ENCODE measurements around the gene ST6GALNAC6.

ST6GALNAC6 gene

DNA sequence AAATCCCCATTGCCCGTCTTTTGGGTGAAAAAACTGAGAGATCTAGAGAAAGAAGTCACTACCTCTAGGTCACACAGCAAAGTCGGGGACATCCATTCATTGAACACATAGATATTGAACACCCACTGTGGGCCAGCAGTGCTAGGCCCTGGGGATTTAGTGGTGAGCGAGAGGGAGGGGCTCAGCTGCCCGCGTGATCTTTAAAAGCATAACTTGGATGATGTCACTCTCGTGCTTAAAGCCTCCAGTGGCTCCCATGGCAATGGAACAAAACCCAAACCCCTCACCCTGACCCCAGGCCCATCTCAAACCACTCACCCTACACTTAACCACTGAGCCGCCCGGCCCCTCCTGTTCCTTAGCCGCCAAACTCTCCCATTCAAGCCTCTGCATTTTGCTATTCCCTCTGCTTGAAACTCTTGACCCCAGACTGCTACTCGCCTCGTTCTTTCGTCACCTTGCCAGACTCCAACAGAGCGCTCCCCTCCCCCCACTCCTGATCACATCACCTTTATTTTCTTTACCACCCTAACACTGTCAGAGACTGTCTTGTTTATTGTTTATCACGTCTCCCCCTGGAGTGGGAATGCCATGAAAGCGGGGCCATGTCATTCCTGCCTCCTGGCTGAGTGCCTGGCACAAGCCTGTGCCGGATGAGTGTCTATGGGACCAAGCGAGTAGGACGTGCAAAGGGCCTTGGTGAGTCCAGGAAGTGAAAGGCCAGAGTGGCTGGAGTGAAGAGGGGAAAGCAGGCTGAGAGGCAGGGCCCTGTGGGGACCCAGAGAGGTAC is 31.9 kb upstream of the ST6GALNAC6 start:
- no peak for DNase-seq (ENCODE audit: low read depth in 2 of 2)

DNA sequence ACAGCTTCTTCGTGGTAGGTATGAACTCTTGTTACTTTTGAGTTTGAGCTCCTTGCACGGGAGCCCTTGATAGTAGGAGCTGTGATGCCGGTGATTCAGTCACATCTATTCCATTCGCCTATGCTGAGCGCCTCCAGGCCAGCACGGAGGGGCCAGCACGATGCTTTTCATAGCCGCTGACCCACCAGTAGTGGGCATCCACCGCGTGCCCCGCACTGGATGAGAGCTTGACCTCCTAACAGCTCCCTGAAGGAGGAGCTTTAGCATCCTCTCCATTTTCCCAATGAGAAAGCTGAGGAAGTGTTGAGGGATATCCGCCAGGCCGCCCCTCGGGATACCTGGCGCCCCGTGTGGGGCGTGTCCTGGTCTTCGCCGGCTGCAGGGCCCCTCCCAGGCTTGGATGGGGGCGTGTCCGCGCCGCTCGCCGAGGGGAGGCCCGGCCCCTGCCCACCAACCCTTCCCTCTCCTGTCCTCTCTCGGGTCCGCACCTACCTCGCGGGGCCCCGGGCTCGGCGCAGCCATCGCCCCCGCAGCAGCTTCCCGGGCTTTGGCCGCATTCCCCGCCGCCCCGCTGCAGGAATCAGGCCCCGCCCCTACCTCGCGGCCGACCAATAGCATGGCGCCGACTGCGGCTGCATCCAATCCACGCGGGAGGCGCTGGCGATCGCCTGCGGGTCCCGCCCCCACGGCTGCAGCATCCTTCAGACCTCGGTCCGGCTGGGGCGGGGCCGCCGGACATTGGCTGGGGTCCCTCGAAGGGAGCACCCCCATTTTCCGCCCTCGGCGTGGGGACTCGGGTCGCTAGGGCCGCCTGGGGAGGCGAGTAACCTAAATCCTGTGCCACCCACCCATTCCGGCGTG is 31.1 kb upstream of the ST6GALNAC6 start, which contains the start of gene PIP5KL1:
TSS of gene PIP5KL1 (minus strand) at position 547 of the 861 bp plus-strand sequence. CDS start at position 522, 25 bp downstream.
- DNase-seq (ENCODE audit: low read depth in 2 of 2): no peak

DNA sequence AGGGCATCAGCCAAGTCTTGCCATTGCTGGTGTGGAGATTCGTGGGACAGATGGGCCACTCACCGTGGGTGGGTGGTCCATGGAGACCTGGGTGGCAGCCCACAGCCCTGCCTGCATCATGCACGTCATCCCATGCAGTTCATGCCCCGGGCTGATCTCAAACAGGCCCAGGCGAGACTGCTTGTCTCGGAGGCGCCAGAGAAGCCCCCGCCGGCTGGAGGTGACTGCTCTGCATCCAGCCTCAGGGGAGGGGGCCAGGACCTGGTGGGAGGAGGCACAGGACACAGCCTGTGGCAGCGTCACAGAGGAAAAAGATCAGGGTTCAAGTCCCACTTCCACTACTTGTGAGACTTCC is 30.2 kb upstream of the ST6GALNAC6 start:
- no peak for DNase-seq (ENCODE audit: low read depth in 2 of 2)

DNA sequence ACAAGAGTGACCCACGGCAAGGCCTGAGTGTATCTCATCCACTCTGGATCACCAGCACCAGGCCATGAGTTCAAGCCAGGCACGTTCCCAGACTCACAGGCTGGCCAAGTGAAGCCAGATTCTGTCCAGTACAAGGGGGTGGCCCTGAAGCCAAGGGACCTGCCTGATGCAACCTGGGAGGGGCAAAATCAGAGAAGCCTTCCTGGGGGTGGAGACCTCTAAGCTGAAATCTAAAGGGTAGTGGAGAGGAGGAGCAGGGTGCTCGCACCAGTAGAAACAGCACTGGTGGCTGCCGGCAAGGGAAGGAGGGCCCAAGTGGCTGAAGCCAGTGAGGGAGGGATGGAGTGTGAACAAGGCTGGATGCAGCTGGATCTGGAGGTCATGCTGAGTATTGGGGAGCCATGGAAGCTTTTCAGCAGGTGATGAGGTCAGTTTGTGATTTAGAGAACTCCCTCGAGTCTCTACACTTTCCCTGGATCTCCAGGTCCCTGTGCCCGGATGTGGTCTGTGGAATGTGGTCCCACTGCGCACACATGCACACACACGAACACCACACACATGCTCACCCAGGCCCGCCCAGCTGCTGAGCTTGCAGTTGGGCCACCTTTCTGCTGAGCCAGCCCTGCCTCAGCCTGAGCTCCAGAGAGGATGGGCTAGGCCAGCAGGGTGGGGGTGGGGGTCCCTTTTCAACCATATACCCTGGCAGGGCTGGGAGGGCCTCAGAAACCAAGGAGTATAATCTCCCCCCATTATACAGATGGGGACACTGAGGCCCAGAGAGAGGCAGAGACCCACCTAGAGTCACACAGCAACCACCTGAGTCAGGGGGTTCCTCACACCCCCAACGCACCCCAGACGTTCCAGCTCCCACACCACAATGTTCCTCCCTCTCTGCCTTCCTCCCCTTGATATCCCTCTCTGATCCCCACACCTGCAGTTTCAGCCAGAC is 29.5 kb upstream of the ST6GALNAC6 start:
- DNase-seq (ENCODE audit: low read depth in 2 of 2): no peak

DNA sequence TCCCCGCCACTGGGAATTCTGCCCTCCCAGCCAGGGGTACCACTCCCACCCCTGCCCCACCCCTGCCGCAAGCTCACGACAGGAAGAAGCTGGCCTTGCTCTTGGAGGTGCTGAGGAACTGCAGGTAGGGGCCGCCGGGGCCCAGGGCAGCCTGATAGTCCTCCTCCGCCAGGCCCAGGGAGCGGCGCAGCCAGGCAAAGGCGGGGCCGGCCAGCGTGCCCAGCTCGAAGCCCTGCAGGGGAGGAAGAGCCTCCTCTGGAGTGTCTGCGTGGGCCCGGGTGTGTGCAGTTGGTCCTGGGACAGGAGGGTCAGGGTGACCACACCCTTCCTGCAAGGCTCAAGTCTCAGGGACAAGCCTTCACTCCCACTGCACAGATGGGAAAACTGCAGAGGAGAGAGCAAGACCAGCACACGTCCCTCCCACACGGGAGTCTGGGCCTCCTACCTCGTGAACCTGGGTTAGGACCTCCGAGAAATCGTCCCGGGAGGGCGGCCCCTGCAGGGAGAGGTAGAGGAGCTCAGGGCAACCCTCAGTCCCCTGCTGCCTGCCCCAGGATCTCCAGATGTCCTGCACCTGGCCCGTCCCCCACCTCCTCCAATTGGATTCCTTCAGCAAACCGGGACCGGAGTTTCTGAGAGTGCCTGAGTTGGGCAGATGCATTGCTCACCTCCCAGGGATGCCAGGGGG is 28.7 kb upstream of the ST6GALNAC6 start:
- DNase-seq (ENCODE audit: low read depth in 2 of 2): no peak

DNA sequence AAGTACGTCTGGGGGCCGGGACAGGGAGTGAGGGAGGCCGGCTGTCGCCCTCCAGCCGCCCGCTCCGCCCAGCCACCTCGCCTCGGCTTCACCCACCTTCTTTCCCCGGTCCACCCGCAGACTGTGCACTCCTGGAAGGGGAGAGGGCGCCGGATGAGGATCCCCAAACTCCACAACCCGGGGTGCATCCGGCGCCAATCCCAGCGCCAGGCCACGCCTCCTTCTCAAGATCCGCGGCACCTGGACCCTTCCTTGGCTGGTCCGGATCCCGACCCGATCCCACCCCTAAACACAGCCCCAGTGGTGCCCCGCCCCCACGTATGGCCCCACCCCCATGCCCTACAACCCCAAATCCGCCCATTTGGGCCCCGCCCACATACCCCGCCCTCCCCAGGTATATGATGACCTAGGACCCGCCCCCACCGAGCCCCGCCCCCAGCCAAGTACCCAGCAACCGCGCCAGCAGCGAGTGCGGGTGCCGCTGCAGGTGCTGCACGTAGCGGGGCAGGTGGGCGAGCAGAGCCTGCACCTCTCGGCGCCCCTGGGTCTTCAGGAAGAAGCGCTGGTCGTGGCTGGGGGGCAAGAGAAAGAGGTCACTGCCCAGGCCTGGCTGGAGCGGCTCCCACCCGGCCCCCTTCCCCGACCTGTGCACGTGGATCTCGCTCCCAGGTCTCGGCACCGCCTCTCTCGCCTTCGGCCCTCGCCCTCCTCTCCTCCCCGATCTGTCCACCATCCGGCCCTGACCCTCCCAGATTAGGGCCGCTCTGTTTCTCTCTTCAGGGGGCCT is 28.0 kb upstream of the ST6GALNAC6 start:
- no peak for DNase-seq (ENCODE audit: low read depth in 2 of 2)

DNA sequence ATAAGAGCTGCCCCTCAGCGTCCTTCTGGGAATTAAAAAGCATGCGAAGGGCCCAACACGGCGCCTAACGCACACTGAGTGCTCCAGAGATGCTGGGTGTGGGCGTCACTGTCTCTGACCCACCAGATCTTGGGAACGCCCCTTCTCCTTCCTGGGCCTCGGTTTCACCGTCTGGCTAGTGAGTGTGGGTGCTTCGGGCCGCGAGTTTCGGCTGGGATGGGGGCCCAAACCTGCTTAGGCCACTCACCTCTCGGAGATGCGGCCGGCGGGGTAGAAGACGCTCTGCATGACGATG is 27.4 kb upstream of the ST6GALNAC6 start:
- no peak for DNase-seq (ENCODE audit: low read depth in 2 of 2)

DNA sequence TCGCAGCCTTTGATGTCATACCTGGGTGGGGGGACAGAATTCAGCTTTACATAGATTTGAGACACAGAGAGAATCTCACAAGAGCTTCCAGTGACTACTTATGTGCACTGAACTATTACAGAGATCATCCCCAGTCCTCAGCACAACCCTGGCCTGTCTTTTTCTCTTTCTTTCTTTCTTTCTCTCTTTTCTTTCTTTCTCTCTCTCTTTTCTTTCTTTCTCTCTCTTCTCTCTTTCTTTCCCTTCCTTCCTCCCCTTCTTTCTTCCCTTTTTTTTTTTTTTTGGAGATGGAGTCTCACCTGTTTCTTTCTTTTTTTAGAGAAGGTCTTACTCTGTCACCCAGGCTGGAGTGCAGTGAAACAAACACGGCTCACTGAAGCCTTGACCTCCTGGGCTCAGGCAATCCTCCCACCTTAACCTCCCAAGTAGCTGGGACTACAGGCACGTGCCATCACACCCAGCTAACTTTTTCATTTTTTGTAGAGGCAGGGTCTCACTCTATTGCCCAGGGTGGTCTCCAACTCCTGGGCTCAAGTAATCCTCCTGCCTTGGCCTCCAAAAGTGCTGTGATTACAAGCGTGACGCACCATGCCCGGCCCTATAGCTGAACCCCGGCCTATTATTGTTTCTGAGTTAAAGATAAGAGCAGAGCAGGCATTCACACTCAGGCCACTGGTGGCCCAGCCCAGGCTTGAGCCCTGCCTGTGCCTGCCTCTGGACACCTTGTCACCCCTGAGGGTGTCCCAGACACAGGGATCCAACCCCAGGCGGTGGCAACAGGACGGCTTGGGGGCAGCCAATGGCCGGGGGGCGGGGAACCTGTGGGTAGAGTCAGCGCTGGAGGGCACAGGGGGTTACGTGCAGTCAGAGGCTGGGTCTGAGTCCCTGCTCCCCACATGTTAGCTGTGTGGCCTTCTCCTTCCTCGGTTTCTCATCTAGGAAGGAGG is 26.8 kb upstream of the ST6GALNAC6 start:
- DNase-seq (ENCODE audit: low read depth in 2 of 2): no peak

DNA sequence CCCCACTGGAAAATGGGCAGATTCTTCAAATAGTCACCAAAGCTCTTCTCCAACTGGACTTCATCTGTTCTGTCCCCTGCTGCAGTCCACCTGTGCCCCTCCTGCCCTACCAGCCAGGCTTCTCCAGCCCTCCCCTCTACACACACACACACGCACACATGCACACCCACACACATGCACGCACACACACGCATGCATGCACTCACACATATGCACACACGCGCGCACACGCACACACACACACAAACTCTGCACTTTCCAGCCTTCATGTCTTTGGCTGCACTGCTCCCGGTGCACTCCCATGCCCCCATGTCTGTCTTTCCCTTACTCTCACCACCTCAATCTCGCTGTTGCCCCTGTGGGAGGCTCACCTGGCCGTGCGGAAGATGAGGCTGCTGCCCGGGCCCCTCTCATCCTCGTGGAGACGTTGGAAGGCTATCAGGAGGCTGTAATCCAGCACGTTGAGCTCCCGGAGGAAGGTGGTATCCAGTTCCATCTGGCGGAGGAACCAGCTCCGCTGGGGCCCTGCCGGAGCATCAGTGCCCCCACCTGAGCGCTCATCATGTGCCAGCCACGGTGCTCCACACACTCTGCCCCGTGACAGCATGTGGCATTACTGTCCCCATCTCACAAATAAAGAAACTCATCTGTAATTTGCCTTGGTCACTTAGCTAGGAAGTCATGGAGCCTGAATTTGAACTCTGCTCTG is 25.5 kb upstream of the ST6GALNAC6 start:
- no peak for DNase-seq (ENCODE audit: low read depth in 2 of 2)

DNA sequence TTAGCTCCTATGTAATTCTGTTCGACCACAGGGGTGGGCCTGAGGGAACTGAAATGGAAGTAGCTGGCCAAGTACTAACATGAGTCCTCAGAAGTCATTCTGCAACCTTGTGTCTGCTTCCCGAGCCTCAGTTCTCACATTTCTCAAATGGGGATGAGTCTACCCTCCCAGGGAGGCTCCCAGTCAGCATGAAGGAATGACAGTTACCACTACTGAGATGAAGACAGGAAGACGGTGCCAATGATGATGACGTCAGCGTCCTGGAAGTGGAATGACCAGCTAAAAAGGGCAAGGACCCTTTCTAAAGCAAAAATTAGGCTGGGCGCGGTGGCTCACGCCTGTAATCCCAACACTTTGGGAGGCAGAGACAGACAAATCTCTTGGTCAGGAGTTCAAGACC is 24.4 kb upstream of the ST6GALNAC6 start:
- peak; percentile 73 to 74 for DNase-seq (ENCODE audit: low read depth in 2 of 2)

DNA sequence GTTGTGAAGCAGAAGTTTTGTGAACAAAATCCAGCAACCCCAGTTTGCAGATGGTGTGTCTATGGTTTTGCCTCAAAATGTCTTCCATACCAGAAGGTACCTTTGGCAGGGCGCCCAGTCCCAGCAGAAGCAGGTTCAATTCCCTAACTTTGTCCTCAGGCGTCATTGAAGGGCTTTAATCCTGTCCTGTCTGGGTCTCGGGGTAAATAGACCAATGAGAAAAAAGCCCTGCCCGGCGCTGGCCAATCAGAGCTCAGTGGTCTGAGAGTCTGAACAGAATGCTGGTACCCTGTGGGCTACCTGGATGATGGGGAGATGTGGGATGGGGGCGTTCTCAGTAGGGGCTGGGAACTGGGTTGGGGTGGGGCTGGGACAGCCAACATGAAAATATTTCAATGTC is 23.6 kb upstream of the ST6GALNAC6 start:
- no peak for DNase-seq (ENCODE audit: low read depth in 2 of 2)

DNA sequence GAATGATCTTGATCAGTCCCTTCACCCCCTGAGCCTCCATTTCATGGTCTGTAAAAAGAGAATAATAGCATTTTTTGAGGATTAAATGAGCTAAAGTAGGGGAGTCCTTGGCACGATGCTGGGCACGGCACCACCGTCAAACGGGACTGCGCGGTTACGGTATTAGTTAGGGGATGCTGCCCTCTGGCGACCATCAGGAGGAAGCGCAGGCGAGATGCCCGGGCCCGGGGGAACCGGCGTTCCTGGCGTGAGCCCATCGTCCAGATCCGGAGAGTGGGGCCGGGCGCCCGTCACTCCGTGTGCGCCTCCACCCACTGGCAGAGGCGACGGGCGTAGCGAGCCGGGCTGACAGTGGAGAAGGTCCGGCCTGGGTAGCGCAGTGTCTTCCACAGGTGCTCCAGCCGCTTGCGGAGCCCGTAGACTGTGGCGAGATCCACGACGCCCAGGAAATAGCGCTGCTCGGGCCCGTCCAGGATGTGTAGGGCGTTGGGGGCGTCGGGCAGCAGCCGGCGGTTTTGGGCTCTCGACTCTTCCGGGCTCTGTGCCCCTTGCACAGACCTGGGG is 22.2 kb upstream of the ST6GALNAC6 start:
- DNase-seq (ENCODE audit: low read depth in 2 of 2): no peak

DNA sequence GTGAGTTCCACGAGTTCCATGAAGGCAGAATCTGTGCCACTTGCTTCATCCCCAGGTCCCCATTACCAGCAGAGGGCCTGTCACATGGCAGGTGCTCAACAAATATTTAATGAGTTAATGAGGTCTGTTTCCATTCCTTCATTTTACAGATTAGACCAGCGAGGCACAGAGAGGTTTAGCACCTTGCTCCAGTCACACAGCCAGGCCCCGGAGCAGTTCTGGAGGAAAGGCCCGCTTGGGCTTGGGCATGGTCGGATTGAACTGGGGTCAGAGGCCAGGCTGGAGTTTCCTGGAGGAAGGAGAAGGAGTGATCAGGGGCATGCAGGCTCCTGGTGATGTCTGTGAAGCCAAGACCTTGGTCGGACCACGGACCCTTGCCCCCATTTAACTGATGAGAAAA is 21.4 kb upstream of the ST6GALNAC6 start:
- no peak for DNase-seq (ENCODE audit: low read depth in 2 of 2)

DNA sequence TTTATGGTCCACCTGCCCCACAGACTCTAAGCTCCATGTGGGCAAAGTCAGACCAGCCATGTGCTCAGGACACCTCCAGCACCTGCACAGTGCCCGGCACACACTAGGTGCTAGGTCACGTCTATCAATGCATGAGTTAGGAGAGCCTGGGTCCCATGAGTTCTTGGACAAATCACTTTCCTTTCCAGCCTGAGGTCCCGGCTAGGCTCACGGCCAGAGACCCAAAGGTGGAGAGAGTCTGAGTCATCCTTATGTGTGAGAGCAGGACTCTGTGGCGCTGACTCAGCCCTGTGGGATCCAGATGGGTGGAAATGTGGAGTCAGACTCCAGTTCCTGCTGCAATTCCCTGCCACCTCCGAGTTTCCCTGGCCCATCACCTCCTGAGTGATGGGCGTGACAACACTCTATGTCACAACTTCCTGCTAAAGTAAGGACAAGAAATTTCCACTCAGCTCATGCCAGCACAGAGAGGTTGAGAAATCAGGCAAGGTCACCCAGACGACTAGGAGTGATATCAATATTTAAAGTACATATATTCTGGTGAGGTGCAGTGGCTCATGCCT is 19.9 kb upstream of the ST6GALNAC6 start:
- DNase-seq (ENCODE audit: low read depth in 2 of 2): peak; percentile 92

DNA sequence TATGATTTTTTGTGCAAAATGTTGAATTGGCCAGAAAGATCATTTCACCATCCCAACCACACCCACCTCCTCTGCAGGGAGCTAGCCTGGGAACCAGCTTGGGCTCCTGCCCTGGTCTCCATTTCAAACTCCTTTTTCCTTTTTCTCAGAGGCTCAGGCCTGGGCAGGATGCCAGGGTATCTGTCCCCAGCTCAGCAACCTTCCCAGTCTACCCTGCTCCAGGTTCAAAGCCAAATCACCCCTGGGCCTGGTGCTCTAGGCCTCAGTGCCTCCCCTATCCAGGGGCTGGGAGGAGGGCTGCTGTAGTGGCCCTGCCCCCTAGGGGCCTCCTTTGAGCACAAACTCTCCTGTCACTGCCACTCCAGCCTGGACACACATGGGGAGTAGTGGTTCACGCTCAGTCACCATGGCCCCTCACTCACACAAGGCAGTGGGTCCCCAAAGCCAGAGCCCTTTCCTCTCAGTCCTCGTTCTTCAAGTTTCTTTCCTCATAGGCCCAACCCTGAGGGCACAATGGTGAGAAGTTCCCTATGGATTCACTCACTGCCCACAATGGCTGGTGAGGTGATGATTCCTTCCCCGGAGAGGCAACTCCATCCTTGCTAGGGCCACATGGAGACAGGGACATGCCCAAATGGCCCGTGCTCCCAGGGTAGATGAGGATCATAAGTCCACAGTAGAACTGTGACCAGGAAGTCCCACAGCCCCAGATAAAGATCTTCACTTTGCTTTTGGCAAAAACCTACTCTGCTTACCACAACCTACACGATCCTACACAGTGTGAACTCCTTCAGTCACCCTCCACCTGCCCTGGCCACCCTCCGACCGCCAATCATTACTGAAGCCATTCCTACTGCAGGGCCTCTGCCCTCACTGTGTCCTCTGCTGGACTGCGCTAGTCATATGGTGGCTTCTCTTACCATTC is 19.0 kb upstream of the ST6GALNAC6 start:
- no peak for DNase-seq (ENCODE audit: low read depth in 2 of 2)

DNA sequence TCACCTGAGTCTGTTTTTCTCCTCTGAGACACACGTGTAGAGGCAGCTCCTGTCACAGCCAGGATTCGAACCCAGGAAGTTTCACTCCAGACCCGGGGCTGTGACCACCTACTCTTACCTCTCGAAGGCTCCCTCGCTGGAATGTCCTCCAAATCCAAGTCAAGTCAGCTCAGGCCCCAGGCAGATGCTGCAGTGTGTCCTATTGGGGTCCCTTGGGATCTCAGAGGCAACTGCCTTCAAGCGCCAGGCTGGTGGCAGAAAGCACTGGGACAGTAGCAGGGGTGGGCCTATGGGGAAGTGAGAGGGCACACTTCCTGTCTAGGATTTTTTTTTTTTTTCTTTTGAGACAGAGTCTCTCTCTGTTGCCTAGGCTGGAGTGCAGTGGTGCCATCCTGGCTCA is 18.2 kb upstream of the ST6GALNAC6 start:
- DNase-seq (ENCODE audit: low read depth in 2 of 2): no peak

All from fibroblast of skin of left quadriceps (primary cell).